Heart left ventricle (tissue), 16 donors: ENCODE measurements around the gene STARD3NL. TPM values are rescaled to one million over a fixed set of nuclear protein-coding genes. Genes with fewer than 3 reads are reported as not detected.
A peak's percentile ranks its signal among the peaks of the same experiment; 100 is the strongest.

Experiments used
- ATAC-seq, 4 donors: fragments of 200-7000 bp; cut with Tn5 transposase; one replicate each; pipeline ENCODE4 v1.9.1; 2020 to 2022; ENCODE audit warnings: moderate library complexity in 4 of 4, mild to moderate bottlenecking in 3 of 4, moderate number of reproducible peaks in 1 of 4
- DNase-seq, 5 donors: peaks; one replicate each; pipeline ENCODE4 v3.0.0-alpha.2; 2020
- H3K27ac ChIP-seq, 12 donors: fragments of 200-600 bp; sonication (generic) in 4 of 12; one replicate each; pipeline versions ENCODE4 v1.5.0 to v1.8.0; 2016 to 2022; ENCODE audit warnings: mild to moderate bottlenecking in 2 of 12
- H3K27me3 ChIP-seq, 9 donors: fragments of 200-600 bp; sonication (generic) in 2 of 9; one replicate each; pipeline versions ENCODE4 v1.5.1 to v1.8.0; 2016 to 2022; ENCODE audit warnings: mild to moderate bottlenecking in 3 of 9
- H3K36me3 ChIP-seq, 9 donors: fragments of 200-600 bp; sonication (generic) in 2 of 9; one replicate each; pipeline versions ENCODE4 v1.5.0 to v1.8.0; 2018 to 2022; ENCODE audit warnings: mild to moderate bottlenecking in 2 of 9
- H3K4me1 ChIP-seq, 12 donors: fragments of 200-600 bp; sonication (generic) in 4 of 12; one replicate each; pipeline versions ENCODE4 v1.5.0 to v1.8.0; 2016 to 2022; ENCODE audit warnings: mild to moderate bottlenecking in 3 of 12
- H3K4me3 ChIP-seq, 12 donors: fragments of 200-600 bp; sonication (generic) in 4 of 12; one replicate each; pipeline versions ENCODE4 v1.5.0 to v1.8.0; 2017 to 2022; ENCODE audit warnings: mild to moderate bottlenecking in 9 of 12, moderate library complexity in 4 of 12
- H3K9me3 ChIP-seq, 12 donors: fragments of 200-600 bp; sonication (generic) in 4 of 12; one replicate each; pipeline versions ENCODE4 v1.5.0 to v1.8.0; 2016 to 2022; ENCODE audit warnings: mild to moderate bottlenecking in 1 of 12
- CTCF ChIP-seq, 12 donors: fragments of 200-600 bp; sonication (generic) in 4 of 12; IDR thresholded peaks; one replicate each; pipeline versions ENCODE4 v1.5.0 to v1.8.0; 2018 to 2022; ENCODE audit warnings: antibody characterized with exemption in 12 of 12, mild to moderate bottlenecking in 5 of 12
- POLR2A ChIP-seq, 2 donors: fragments of 450-650 bp; IDR thresholded peaks; one replicate each; pipeline ENCODE4 v1.6.1; 2017; ENCODE audit warnings: antibody characterized with exemption in 2 of 2, mild to moderate bottlenecking in 2 of 2, moderate library complexity in 2 of 2
- WGBS, 4 donors: extraction: QIAGEN DNeasy Blood & Tissue Kit in 2 of 4; methylation state at CpG; one replicate each; pipeline versions ENCODE4 v1.1.5 to v1.1.7; 2013 to 2018; 5-methylcytosine and 5-hydroxymethylcytosine counted together
- intact Hi-C, 10 donors: fragments of 100-400 bp; cut with DNase I; formaldehyde crosslinking; loops; one replicate each; pipeline versions ENCODE4 v1.11.1 to v1.14.2; 2022
- polyA plus RNA-seq, 2 donors: library from polyadenylated mRNA; stranded (reverse); fragments of 200-250 nt; gene quantifications; one replicate each; pipeline ENCODE4 v1.2.3, GENCODE V29; 2013
- total RNA-seq, 9 donors: library from RNA; depleted of rRNA in 2 of 9; stranded (reverse); fragments of >200 nt in 2 of 9; fragmentation: NEBNext Ultra II Directional in 3 of 9; extraction: Animal tissue kit (Norgen Biotek cat#: 25700) in 3 of 9; gene quantifications; one replicate each; pipeline versions ENCODE4 v1.1.0 to v1.2.4, GENCODE V29; 2016 to 2023
- donor health status: ischemic (EF 13 %, LVEDD 7.1; RV severe dilation, severe dysfunction).
- donor health status: healthy with polysubstance abuse.
- donor health status: DM: no; HTN: yes; CAD: no.
- donor health status: DM: no; HTN: no; CAD: no.
- donor health status: ischemic (EF 25% LVEDD 6.9; RV normal size, moderate dysfunction).
- donor health status: ischemic (EF 25% LVEDD 5.7; RV mildly dilated, moderate dysfunction).
- donor health status: healthy.
- donor health status: DM: yes; HTN: yes; CAD: no.
- donor health status: ischemic (EF 35%, LVEDD 5.7; RV mildly dilated, moderate dysfunction).
- donor health status: nonischemic (EF 11% LVEDD 7.7; RV severe dilation, severe dysfunction).
- donor health status: DM: yes; HTN: yes; CAD: no.
- donor health status: PGD.
- donor health status: ischemic (EF 29% LVEDD 5.4; RV normal size, mild dysfunction).
- donor health status: nonischemic (EF 23%, LVEDD 6.1; RV moderate dilation, normal function).

Gene STARD3NL
- total and polyA plus RNA-seq, 11 donors: 10.3 to 37.6 (median 23.8) TPM

- WGBS, 4 donors: 82 to 90% (median 86%) methylated on average over 2 of the region's 2 CpGs
- H3K27ac ChIP-seq: no peak overlapping the region
- H3K4me3 ChIP-seq: no peak overlapping the region
- no peaks in the 10 kb centered on the region for H3K36me3 ChIP-seq
- intact Hi-C loops: no loop called here
- DNase-seq: no peak
- no peaks in the 10 kb centered on the region for H3K9me3 ChIP-seq
- H3K4me1 ChIP-seq: no peaks in the 10 kb centered on the region
- ATAC-seq: no peak
- no peaks in the 10 kb centered on the region for H3K27me3 ChIP-seq
- TF ChIP-seq CTCF (IDR thresholded peaks at IDR 0.05) (no peak), POLR2A (IDR thresholded peaks at IDR 0.05) (no peak)
These were observed 39.9 kb upstream of the STARD3NL start for GRCh38 chr7:38138171-38138570.

DNA sequence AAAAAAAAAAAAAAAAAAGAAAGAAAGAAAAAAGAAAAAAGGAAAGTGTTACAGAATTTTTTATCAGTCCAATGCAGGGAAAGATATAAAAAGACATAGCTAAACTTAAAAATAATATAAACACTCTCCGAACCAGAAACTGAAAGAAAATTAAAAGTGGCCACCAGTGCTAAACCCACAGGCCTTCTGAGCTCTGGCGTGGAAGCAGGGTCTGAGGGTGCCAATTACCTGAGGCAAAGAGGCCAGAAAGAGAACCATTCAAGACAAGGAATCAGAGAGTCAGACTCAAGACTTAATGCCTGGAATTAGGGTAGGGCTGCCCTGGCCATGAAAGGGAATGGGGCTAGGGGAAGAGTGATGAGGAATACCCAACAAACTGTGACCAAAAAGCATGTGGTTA lies 36.9 kb upstream of the STARD3NL start:
- no peak overlapping the region for H3K27ac ChIP-seq
- H3K4me3 ChIP-seq: no peak overlapping the region
- DNase-seq: no peak
- no peak for TF ChIP-seq CTCF (IDR thresholded peaks at IDR 0.05)
- no peak for TF ChIP-seq POLR2A (IDR thresholded peaks at IDR 0.05)
- no peaks in the 10 kb centered on the region for H3K4me1 ChIP-seq
- H3K27me3 ChIP-seq: no peaks in the 10 kb centered on the region
- 81 to 90% (median 86%) methylated on average over 2 of the region's 2 CpGs for WGBS, 4 donors
- intact Hi-C loops: no loop called here
- H3K9me3 ChIP-seq: no peaks in the 10 kb centered on the region
- no peaks in the 10 kb centered on the region for H3K36me3 ChIP-seq
- ATAC-seq: no peak

- H3K4me1 ChIP-seq: no peaks in the 10 kb centered on the region
- no peak overlapping the region for H3K4me3 ChIP-seq
- no peaks in the 10 kb centered on the region for H3K36me3 ChIP-seq
- no peaks in the 10 kb centered on the region for H3K9me3 ChIP-seq
- ATAC-seq (no peak), DNase-seq (no peak)
- TF ChIP-seq CTCF (IDR thresholded peaks at IDR 0.05) (no peak), POLR2A (IDR thresholded peaks at IDR 0.05) (no peak)
- 81 to 84% (median 82%) methylated on average over 3 of the region's 3 CpGs for WGBS, 4 donors
- no peaks in the 10 kb centered on the region for H3K27me3 ChIP-seq
- intact Hi-C loops: no loop called here
- no peak overlapping the region for H3K27ac ChIP-seq
These were observed 35.3 kb upstream of the STARD3NL start for GRCh38 chr7:38142736-38143135.

GRCh38 chr7:38147005-38147404 lies 31.0 kb upstream of the STARD3NL start:
- ATAC-seq (peak in 1 of 4 donors; percentile 20), DNase-seq (no peak)
- intact Hi-C loops: no loop called here
- H3K4me1 ChIP-seq: no peaks in the 10 kb centered on the region
- H3K27ac ChIP-seq: no peak overlapping the region
- TF ChIP-seq CTCF (IDR thresholded peaks at IDR 0.05): no peak
- no peak for TF ChIP-seq POLR2A (IDR thresholded peaks at IDR 0.05)
- H3K4me3 ChIP-seq: no peak overlapping the region
- H3K36me3 ChIP-seq: no peaks in the 10 kb centered on the region
- WGBS, 4 donors: 67 to 79% (median 72%) methylated on average over 2 of the region's 2 CpGs
- H3K9me3 ChIP-seq: no peaks in the 10 kb centered on the region
- H3K27me3 ChIP-seq: no peaks in the 10 kb centered on the region
